Smooth muscle cell (in vitro differentiated cells): ENCODE measurements around the gene TYROBP. TPM values are rescaled to one million over a fixed set of nuclear protein-coding genes. Genes with fewer than 3 reads are reported as not detected.
"Not testable (repeated sequence)": the region's sequence is repeated elsewhere in the genome, so short reads cannot be mapped to it uniquely, and the experiment has no call there.

Source experiments
- DNase-seq: peaks from one replicate; lab custom pipeline; 2025; ENCODE audit not compliant: unreplicated experiment; lab: John Stamatoyannopoulos, UW
- H2AFZ ChIP-seq: fragments of 200-600 bp; sonication (generic); 2 replicates; pipeline ENCODE4 v1.6.0; 2016; ENCODE audit warnings: antibody characterized with exemption, low read depth, mild to moderate bottlenecking
- H3F3A ChIP-seq: fragments of 200-600 bp; sonication (generic); 2 replicates; pipeline ENCODE4 v1.6.0; 2017; ENCODE audit warnings: antibody characterized with exemption, low read depth
- H3K27ac ChIP-seq: fragments of 200-600 bp; sonication (generic); 2 replicates; pipeline ENCODE4 v1.5.1; 2016; ENCODE audit warnings: low read depth, mild to moderate bottlenecking
- H3K27me3 ChIP-seq: fragments of 200-600 bp; sonication (generic); 2 replicates; pipeline ENCODE4 v1.6.1; 2016; ENCODE audit warnings: low read depth, mild to moderate bottlenecking
- H3K36me3 ChIP-seq: fragments of 200-600 bp; sonication (generic); 2 replicates; pipeline ENCODE4 v1.5.1; 2016; ENCODE audit warnings: low read depth
- H3K4me1 ChIP-seq: fragments of 200-600 bp; sonication (generic); 2 replicates; pipeline ENCODE4 v1.5.1; 2016; ENCODE audit warnings: low read depth
- H3K4me2 ChIP-seq: fragments of 200-600 bp; sonication (generic); 2 replicates; pipeline ENCODE4 v1.6.0; 2016; ENCODE audit warnings: mild to moderate bottlenecking
- H3K4me3 ChIP-seq: fragments of 200-600 bp; sonication (generic); 2 replicates; pipeline ENCODE4 v1.5.1; 2016; ENCODE audit warnings: mild to moderate bottlenecking
- H3K79me2 ChIP-seq: fragments of 200-600 bp; sonication (generic); 2 replicates; pipeline ENCODE4 v1.6.0; 2016; ENCODE audit warnings: low read depth, mild to moderate bottlenecking
- H3K9ac ChIP-seq: fragments of 200-600 bp; sonication (generic); 2 replicates; pipeline ENCODE4 v1.6.0; 2016; ENCODE audit warnings: low read depth
- H3K9me3 ChIP-seq: fragments of 200-600 bp; sonication (generic); replicated peaks from 2 replicates; pipeline ENCODE4 v1.5.1; 2016; ENCODE audit warnings: low read depth
- H4K20me1 ChIP-seq: fragments of 200-600 bp; sonication (generic); 2 replicates; pipeline ENCODE4 v1.6.0; 2016; ENCODE audit warnings: low read depth
- WGBS: methylation state at CpG from one replicate; pipeline ENCODE4 v1.1.7; 2016; ENCODE audit warnings: low lambda C conversion rate; 5-methylcytosine and 5-hydroxymethylcytosine counted together
- polyA plus RNA-seq: library from polyadenylated mRNA; unstranded; fragments of >200 nt; fragmentation: Nextera tagmentation; extraction: Ambion mirVana; gene quantifications from 2 replicates; pipeline ENCODE4 v1.2.1, GENCODE V29; 2016
- total RNA-seq: library from RNA; depleted of rRNA; stranded (reverse); fragments of >200 nt; gene quantifications from 2 replicates; pipeline ENCODE4 v1.2.3, GENCODE V29; 2014
- TF ChIP-seq, protein P1 (sequence below): fragments of 200-600 bp; sonication (generic); IDR thresholded peaks from 2 replicates; pipeline ENCODE4 v1.5.1; 2017; ENCODE audit warnings: borderline replicate concordance, mild to moderate bottlenecking, antibody characterized with exemption; ENCODE audit not compliant: insufficient read depth, poor library complexity, severe bottlenecking

Gene TYROBP
- total and polyA plus RNA-seq, 2 experiments from 2014 or later = not detected

DNA sequence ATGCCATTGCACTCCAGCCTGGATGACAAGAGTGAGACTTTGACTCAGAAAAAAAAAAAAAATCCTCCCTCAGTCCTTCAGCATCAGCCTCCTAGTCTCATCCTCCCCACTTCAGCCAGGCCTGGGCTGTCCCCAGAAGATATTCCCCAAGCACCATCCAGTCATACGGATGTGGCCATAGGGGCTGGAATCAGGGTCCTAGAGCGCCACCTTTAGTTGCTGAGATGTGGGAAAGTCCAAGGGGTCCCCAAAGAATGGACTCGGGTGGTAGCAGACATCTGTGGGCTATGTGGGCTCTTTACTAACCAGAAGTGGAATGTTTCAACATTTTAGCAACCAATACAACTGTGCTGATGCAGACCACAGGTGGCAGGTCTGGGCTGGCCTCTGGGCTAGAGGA, 3.1 kb upstream of the TYROBP start:
- H3K4me3 ChIP-seq = no peak overlapping the region
- H3K27ac ChIP-seq = no peak overlapping the region
- TF ChIP-seq, protein P1, sequence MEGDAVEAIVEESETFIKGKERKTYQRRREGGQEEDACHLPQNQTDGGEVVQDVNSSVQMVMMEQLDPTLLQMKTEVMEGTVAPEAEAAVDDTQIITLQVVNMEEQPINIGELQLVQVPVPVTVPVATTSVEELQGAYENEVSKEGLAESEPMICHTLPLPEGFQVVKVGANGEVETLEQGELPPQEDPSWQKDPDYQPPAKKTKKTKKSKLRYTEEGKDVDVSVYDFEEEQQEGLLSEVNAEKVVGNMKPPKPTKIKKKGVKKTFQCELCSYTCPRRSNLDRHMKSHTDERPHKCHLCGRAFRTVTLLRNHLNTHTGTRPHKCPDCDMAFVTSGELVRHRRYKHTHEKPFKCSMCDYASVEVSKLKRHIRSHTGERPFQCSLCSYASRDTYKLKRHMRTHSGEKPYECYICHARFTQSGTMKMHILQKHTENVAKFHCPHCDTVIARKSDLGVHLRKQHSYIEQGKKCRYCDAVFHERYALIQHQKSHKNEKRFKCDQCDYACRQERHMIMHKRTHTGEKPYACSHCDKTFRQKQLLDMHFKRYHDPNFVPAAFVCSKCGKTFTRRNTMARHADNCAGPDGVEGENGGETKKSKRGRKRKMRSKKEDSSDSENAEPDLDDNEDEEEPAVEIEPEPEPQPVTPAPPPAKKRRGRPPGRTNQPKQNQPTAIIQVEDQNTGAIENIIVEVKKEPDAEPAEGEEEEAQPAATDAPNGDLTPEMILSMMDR = no peak
- 57% methylated on average over 3 of the region's 3 CpGs for WGBS
- no peaks in the 10 kb centered on the region for H3K27me3 ChIP-seq
- H2AFZ ChIP-seq = no peak overlapping the region
- no peaks in the 10 kb centered on the region for H4K20me1 ChIP-seq
- no peaks in the 10 kb centered on the region for H3K79me2 ChIP-seq
- no peak overlapping the region for H3K4me2 ChIP-seq
- no peaks in the 10 kb centered on the region for H3F3A ChIP-seq
- H3K9ac ChIP-seq = no peak overlapping the region
- no peaks in the 10 kb centered on the region for H3K36me3 ChIP-seq
- no peaks in the 10 kb centered on the region for H3K4me1 ChIP-seq
- no peak for DNase-seq
- no peaks in the 10 kb centered on the region for H3K9me3 ChIP-seq

DNA sequence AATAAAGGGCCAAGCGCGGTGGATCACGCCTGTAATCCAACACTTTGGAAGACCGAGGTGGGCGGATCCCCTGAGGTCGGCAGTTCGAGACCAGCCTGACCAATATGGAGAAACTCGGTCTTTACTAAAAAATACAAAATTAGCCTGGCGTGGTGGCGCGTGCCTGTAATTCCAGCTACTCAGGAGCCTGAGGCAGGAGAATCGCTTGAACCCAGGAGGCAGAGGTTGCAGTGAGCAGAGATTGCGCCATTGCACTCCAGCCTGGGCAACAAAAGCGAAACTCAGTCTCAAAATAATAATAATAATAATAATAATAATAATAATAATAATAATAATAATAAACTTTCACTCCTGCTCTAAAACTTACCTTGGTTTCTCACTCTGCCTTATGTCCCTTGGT, 2.3 kb upstream of the TYROBP start:
- H3K9ac ChIP-seq, H3K36me3 ChIP-seq, H3F3A ChIP-seq, H3K4me1 ChIP-seq, H4K20me1 ChIP-seq, H3K27ac ChIP-seq, H3K9me3 ChIP-seq, H2AFZ ChIP-seq, H3K27me3 ChIP-seq, H3K79me2 ChIP-seq, H3K4me3 ChIP-seq, H3K4me2 ChIP-seq, DNase-seq: not testable (repeated sequence)
- WGBS = 94% methylated on average over 14 of the region's 14 CpGs

DNA sequence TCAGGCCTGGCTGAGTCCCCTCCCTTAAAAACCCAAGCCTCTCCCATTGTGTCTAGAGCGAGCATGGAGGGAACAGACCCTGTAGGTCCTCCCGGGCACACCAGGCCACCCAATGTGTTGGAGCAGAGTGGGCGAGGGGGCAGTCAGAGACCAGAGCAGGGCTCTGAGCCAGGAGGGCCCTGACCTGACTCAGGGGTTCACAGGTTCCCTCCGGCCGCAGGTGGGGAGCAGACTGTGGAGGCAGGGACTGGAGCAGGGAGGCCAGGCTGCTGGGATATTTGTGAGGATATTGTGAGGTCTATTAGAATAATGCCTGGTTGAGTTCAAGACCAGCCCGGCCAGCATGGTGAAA, 1.6 kb upstream of the TYROBP start:
- 86% methylated on average over 6 of the region's 6 CpGs for WGBS
- H3K9ac ChIP-seq = no peak overlapping the region
- no peaks in the 10 kb centered on the region for H3K79me2 ChIP-seq
- H3K36me3 ChIP-seq = no peaks in the 10 kb centered on the region
- H3K4me3 ChIP-seq = no peak overlapping the region
- no peak overlapping the region for H3K27ac ChIP-seq
- no peak for DNase-seq
- no peaks in the 10 kb centered on the region for H4K20me1 ChIP-seq
- TF ChIP-seq, protein P1 = no peak
- no peaks in the 10 kb centered on the region for H3K9me3 ChIP-seq
- H3K4me2 ChIP-seq = no peak overlapping the region
- no peaks in the 10 kb centered on the region for H3K27me3 ChIP-seq
- H2AFZ ChIP-seq = no peak overlapping the region
- H3F3A ChIP-seq = peaks cover 6% of the 10 kb centered on the region
- no peaks in the 10 kb centered on the region for H3K4me1 ChIP-seq

DNA sequence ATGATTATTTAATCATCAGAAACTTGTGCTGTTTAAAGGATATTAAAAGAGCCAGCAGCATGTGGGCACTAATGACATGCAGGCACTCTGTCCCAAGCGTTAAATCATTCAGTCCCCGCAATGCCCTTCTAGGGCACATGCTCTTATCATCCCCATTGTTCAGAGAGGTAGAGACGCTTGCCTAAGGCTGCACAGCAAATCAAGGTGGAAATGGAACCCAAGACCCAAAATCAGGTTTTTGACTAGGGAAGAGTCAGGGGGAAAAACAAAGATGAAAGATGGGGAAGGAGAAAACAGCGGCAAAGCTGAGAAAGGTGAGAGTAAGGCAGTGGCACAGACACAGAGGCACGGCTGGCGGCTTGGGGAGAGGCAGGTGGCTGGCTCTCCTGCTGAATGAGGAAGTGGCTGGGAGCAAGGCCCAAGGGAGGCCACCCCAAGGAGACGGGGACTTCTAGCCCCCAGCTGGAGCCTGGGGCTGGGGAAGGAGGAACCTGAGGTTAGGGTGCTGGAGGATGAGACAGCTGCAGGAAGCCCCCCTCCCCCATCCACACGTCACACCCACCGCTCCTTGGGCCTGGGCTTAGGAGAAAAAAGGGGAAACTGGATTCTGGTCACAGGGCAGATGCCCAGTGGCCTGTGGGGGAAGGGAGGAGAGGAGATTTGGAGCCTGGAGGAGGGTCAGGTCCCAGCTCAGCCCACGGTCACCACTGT, 1.0 kb upstream of the TYROBP start:
- H3K9ac ChIP-seq = no peak overlapping the region
- H3K9me3 ChIP-seq = no peaks in the 10 kb centered on the region
- no peak overlapping the region for H3K4me3 ChIP-seq
- H3F3A ChIP-seq = peaks cover 9% of the 10 kb centered on the region
- no peaks in the 10 kb centered on the region for H3K27me3 ChIP-seq
- H2AFZ ChIP-seq = no peak overlapping the region
- H3K27ac ChIP-seq = no peak overlapping the region
- no peaks in the 10 kb centered on the region for H3K79me2 ChIP-seq
- 84% methylated on average over 10 of the region's 10 CpGs for WGBS
- TF ChIP-seq, protein P1 = no peak
- H4K20me1 ChIP-seq = no peaks in the 10 kb centered on the region
- no peak overlapping the region for H3K4me2 ChIP-seq
- no peak for DNase-seq
- H3K4me1 ChIP-seq = no peaks in the 10 kb centered on the region
- no peaks in the 10 kb centered on the region for H3K36me3 ChIP-seq
